GM23338 (cell line): ENCODE measurements around the gene RSPH1.

ENCODE experiments used
- CREB1 ChIP-seq: fragments of 250-450 bp; sonication (Bioruptor Pico); IDR thresholded peaks from 2 replicates; pipeline ENCODE4 v1.5.0; 2020; ENCODE audit warnings: low read depth, mild to moderate bottlenecking, moderate library complexity
- CTCF ChIP-seq, 2 experiments: fragments of 200-600 bp in 1 of 2; sonication (generic) in 1 of 2; conservative IDR thresholded peaks; 2 replicates each; pipeline versions ENCODE4 v1.5.1 to v1.6.1; 2016 to 2017; ENCODE audit warnings: antibody characterized with exemption in 2 of 2, low read depth in 2 of 2, mild to moderate bottlenecking in 2 of 2, moderate library complexity in 1 of 2
- ETS1 ChIP-seq: IDR thresholded peaks from 2 replicates; pipeline ENCODE4 v1.6.1; 2016; ENCODE audit warnings: antibody characterized with exemption
- EZH2 ChIP-seq: fragments of 200-600 bp; sonication (generic); IDR thresholded peaks from one replicate; pipeline ENCODE4 v1.8.0; 2017; ENCODE audit warnings: antibody characterized with exemption, mild to moderate bottlenecking, low read depth; ENCODE audit not compliant: unreplicated experiment
- EZH2phosphoT487 ChIP-seq: fragments of 200-600 bp; sonication (generic); IDR thresholded peaks from one replicate; pipeline ENCODE4 v1.8.1; 2018; ENCODE audit warnings: antibody characterized with exemption; ENCODE audit not compliant: unreplicated experiment
- JUNB ChIP-seq: IDR thresholded peaks from one replicate; pipeline ENCODE4 v1.6.1; 2016; ENCODE audit warnings: antibody characterized with exemption; ENCODE audit not compliant: unreplicated experiment
- NANOG ChIP-seq: IDR thresholded peaks from 2 replicates; pipeline ENCODE4 v1.6.1; 2016; ENCODE audit warnings: antibody characterized with exemption, borderline replicate concordance
- POLR2AphosphoS5 ChIP-seq: IDR thresholded peaks from 2 replicates; pipeline ENCODE4 v1.6.1; 2016; ENCODE audit warnings: antibody characterized with exemption, low read depth
- REST ChIP-seq: IDR thresholded peaks from one replicate; pipeline ENCODE4 v1.6.1; 2018; ENCODE audit warnings: antibody characterized with exemption; ENCODE audit not compliant: unreplicated experiment
- STAT1 ChIP-seq: IDR thresholded peaks from one replicate; pipeline ENCODE4 v1.6.1; 2016; ENCODE audit warnings: antibody characterized with exemption; ENCODE audit not compliant: unreplicated experiment
- ZNF114 ChIP-seq: fragments of 250-450 bp; sonication (Bioruptor Pico); IDR thresholded peaks from 2 replicates; pipeline ENCODE4 v1.5.0; 2020; ENCODE audit warnings: mild to moderate bottlenecking, moderate library complexity
- ZNF331 ChIP-seq: fragments of 250-450 bp; sonication (Bioruptor Pico); IDR thresholded peaks from 2 replicates; pipeline ENCODE4 v1.5.0; 2020; ENCODE audit warnings: low read depth, mild to moderate bottlenecking, moderate library complexity

- no peak for TF ChIP-seq CTCF (conservative IDR thresholded peaks at IDR 0.05; ENCODE audit: low read depth in 2 of 2)
- TF ChIP-seq ETS1: no peak
- no peak for TF ChIP-seq STAT1
- no peak for TF ChIP-seq EZH2
- no peak for TF ChIP-seq REST
- no peak for TF ChIP-seq JUNB
- no peak for TF ChIP-seq CREB1 (CRISPR knock-in tag)
- no peak for TF ChIP-seq POLR2AphosphoS5
- TF ChIP-seq ZNF114 (CRISPR knock-in tag): no peak
- TF ChIP-seq EZH2phosphoT487: no peak
- no peak for TF ChIP-seq ZNF331
- no peak for TF ChIP-seq NANOG
Measured at GRCh38 chr21:42424914-42425541, 71.0 kb downstream of the RSPH1 start.
